ENCODE data around the gene PADI4.

DNA sequence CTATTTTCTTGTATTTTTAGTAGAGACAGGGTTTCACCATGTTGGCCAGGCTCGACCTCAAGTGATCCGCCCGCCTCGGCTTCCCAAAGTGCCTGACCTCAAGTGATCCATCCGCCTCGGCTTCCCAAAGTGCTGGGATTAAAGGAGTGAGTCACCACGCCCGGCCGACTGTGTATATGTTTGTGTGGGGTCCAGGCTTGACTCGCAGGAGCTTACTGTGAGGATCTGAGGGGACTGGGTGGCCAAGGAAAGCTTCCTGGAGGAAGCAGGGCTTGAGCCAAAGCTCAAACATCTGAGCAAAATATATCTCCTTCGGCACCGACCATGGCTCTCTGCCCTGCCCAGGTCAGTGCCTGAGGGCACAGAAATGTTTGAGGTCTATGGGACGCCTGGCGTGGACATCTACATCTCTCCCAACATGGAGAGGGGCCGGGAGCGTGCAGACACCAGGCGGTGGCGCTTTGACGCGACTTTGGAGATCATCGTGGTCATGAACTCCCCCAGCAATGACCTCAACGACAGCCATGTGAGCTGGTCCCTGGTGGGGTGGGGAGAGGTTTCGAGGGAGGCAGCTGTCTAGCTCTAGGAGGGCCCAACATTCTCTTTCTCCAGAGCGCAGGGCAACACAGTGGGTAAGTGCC, 48.6 kb upstream of the PADI4 start:
- TF ChIP-seq, protein P1, sequence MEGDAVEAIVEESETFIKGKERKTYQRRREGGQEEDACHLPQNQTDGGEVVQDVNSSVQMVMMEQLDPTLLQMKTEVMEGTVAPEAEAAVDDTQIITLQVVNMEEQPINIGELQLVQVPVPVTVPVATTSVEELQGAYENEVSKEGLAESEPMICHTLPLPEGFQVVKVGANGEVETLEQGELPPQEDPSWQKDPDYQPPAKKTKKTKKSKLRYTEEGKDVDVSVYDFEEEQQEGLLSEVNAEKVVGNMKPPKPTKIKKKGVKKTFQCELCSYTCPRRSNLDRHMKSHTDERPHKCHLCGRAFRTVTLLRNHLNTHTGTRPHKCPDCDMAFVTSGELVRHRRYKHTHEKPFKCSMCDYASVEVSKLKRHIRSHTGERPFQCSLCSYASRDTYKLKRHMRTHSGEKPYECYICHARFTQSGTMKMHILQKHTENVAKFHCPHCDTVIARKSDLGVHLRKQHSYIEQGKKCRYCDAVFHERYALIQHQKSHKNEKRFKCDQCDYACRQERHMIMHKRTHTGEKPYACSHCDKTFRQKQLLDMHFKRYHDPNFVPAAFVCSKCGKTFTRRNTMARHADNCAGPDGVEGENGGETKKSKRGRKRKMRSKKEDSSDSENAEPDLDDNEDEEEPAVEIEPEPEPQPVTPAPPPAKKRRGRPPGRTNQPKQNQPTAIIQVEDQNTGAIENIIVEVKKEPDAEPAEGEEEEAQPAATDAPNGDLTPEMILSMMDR (IDR thresholded peaks at IDR 0.05; ENCODE audit: low read depth, low read length, missing input control), result no peak
- TF ChIP-seq RAD21 (IDR thresholded peaks at IDR 0.05) (no peak), JUND (IDR thresholded peaks at IDR 0.05) (no peak), TAF1 (conservative IDR thresholded peaks at IDR 0.05) (no peak)
- TF ChIP-seq, protein P2, sequence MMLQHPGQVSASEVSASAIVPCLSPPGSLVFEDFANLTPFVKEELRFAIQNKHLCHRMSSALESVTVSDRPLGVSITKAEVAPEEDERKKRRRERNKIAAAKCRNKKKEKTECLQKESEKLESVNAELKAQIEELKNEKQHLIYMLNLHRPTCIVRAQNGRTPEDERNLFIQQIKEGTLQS (IDR thresholded peaks at IDR 0.05), result no peak
- TF ChIP-seq, protein P3, sequence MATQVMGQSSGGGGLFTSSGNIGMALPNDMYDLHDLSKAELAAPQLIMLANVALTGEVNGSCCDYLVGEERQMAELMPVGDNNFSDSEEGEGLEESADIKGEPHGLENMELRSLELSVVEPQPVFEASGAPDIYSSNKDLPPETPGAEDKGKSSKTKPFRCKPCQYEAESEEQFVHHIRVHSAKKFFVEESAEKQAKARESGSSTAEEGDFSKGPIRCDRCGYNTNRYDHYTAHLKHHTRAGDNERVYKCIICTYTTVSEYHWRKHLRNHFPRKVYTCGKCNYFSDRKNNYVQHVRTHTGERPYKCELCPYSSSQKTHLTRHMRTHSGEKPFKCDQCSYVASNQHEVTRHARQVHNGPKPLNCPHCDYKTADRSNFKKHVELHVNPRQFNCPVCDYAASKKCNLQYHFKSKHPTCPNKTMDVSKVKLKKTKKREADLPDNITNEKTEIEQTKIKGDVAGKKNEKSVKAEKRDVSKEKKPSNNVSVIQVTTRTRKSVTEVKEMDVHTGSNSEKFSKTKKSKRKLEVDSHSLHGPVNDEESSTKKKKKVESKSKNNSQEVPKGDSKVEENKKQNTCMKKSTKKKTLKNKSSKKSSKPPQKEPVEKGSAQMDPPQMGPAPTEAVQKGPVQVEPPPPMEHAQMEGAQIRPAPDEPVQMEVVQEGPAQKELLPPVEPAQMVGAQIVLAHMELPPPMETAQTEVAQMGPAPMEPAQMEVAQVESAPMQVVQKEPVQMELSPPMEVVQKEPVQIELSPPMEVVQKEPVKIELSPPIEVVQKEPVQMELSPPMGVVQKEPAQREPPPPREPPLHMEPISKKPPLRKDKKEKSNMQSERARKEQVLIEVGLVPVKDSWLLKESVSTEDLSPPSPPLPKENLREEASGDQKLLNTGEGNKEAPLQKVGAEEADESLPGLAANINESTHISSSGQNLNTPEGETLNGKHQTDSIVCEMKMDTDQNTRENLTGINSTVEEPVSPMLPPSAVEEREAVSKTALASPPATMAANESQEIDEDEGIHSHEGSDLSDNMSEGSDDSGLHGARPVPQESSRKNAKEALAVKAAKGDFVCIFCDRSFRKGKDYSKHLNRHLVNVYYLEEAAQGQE (IDR thresholded peaks at IDR 0.05), result no peak
